ENCODE data around the gene TTYH3. TPM values are rescaled to one million over a fixed set of nuclear protein-coding genes. Genes with fewer than 3 reads are reported as not detected.

The TTYH3 gene
- total RNA-seq, 1 experiment from 2014 or later: 278 TPM

- BruUV-seq (replicated peaks): no TSS peak
- Histone ChIP-seq H3K36me3 (ENCODE audit: control insufficient read depth, insufficient read depth, low read length) (no peaks in the 10 kb centered on the region), H3K27ac (ENCODE audit: low read length) (peak overlapping the region; percentile 96), H3K4me1 (ENCODE audit: control insufficient read depth, insufficient read depth, low read length) (peaks cover 92% of the 10 kb centered on the region), H3K27me3 (ENCODE audit: control insufficient read depth, insufficient read depth, low read length) (no peaks in the 10 kb centered on the region), H3K4me3 (ENCODE audit: low read depth in 2 of 2, low read length in 2 of 2) (peak overlapping the region in 1 of 2 experiments; percentile 29; a peak in 2 of 4 replicates), H3K9me3 (ENCODE audit: control insufficient read depth, insufficient read depth, low read depth, low read length) (no peaks in the 10 kb centered on the region)
- ChIA-PET CTCF (no interaction called here), POLR2A (no interaction called here)
- ATAC-seq (peak; percentile 57), DNase-seq (ENCODE audit: low read depth, low spot score) (no peak)
- intact Hi-C loops (cut with micrococcal nuclease; ENCODE audit: unreplicated experiment) (no loop called here), in situ Hi-C loops (cut with HindIII; ENCODE audit: low pct_unique_long_range_greater_than_20kb, low sequenced_read_pairs) (no loop called here)
- TF ChIP-seq POLR2AphosphoS5 (IDR thresholded peaks at IDR 0.05; ENCODE audit: low read depth, low read length) (no peak), TCF7L2 (IDR thresholded peaks at IDR 0.05; ENCODE audit: low read depth, low read length) (no peak), CTCF (IDR thresholded peaks at IDR 0.05) (no peak), SIN3A (IDR thresholded peaks at IDR 0.05; ENCODE audit: borderline replicate concordance, insufficient read depth, low read depth, low read length) (no peak)
- TF ChIP-seq, protein P1, sequence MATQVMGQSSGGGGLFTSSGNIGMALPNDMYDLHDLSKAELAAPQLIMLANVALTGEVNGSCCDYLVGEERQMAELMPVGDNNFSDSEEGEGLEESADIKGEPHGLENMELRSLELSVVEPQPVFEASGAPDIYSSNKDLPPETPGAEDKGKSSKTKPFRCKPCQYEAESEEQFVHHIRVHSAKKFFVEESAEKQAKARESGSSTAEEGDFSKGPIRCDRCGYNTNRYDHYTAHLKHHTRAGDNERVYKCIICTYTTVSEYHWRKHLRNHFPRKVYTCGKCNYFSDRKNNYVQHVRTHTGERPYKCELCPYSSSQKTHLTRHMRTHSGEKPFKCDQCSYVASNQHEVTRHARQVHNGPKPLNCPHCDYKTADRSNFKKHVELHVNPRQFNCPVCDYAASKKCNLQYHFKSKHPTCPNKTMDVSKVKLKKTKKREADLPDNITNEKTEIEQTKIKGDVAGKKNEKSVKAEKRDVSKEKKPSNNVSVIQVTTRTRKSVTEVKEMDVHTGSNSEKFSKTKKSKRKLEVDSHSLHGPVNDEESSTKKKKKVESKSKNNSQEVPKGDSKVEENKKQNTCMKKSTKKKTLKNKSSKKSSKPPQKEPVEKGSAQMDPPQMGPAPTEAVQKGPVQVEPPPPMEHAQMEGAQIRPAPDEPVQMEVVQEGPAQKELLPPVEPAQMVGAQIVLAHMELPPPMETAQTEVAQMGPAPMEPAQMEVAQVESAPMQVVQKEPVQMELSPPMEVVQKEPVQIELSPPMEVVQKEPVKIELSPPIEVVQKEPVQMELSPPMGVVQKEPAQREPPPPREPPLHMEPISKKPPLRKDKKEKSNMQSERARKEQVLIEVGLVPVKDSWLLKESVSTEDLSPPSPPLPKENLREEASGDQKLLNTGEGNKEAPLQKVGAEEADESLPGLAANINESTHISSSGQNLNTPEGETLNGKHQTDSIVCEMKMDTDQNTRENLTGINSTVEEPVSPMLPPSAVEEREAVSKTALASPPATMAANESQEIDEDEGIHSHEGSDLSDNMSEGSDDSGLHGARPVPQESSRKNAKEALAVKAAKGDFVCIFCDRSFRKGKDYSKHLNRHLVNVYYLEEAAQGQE (IDR thresholded peaks at IDR 0.05; ENCODE audit: insufficient read depth in 1 of 2, low read depth in 2 of 2, low read length in 1 of 2): no peak
Observed at GRCh38 chr7:2640846-2641316, 9.1 kb downstream of the TTYH3 start.

DNA sequence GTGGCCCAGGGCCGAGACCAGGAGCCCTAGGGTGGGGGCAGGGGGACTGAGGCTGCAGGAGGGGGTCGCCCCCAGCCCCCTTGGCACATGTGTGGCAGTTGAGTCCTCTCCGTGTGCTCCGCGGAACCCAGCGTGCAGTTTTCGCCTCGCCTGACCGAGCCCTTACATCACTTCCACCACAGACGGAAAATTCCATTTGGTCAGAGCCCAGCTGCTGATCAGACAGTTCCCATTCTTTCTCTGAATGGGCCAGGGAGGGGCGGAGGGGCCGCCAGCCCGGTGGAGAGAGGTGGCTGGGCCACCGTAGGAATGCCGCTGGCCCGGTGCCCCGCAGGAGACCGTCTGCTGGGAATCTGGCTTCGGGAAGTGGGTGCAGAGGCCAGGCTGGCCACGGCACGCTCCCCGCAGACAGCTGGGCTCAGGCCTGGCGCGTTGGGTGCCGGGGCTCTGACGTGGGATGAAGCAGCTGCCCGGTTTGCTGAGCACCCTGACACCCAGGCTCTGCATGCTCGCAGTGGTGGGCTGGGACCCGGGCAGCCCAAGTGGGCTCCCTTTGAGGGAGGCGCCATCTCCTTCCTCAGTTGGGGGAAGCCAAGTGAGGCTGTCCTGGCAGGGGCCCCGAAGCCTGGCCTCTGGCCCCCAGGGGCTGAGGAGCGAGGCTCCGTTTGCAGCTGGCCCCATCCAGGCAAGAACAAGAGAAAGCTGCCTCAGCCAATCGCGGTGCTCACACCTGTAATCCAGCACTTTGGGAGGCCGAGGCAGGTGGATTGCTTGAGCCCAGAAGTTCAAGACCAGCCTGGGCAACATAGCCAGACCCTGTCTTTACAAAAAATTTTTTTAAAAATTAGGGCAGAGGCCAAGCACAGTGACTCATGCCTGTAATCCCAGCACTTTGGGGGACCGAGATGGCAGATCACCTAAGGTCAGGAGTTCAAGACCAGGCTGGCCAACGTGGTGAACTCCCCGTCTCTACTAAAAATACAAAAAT lies 9.9 kb downstream of the TTYH3 start:
- Histone ChIP-seq H3K36me3 (ENCODE audit: control insufficient read depth, insufficient read depth, low read length) (no peaks in the 10 kb centered on the region), H3K27ac (ENCODE audit: low read length) (peak overlapping the region; percentile 96), H3K4me1 (ENCODE audit: control insufficient read depth, insufficient read depth, low read length) (peaks cover 87% of the 10 kb centered on the region), H3K4me3 (ENCODE audit: low read depth in 2 of 2, low read length in 2 of 2) (peak overlapping the region in 1 of 2 experiments; percentile 29; a peak in 2 of 4 replicates), H3K9me3 (ENCODE audit: control insufficient read depth, insufficient read depth, low read depth, low read length) (no peaks in the 10 kb centered on the region), H3K27me3 (ENCODE audit: control insufficient read depth, insufficient read depth, low read length) (no peaks in the 10 kb centered on the region)
- CTCF ChIA-PET: interaction anchor here (0.6 kb wide), 1 partner anchor 27 kb away, joined by 6 read pairs; no protein-coding TSS in a partner anchor
- no peak for DNase-seq (ENCODE audit: low read depth, low spot score)
- 0 out of 2 replicates have a peak, but pooled peaks have one; percentile 68 for TF ChIP-seq TCF7L2 (IDR thresholded peaks at IDR 0.05; ENCODE audit: low read depth, low read length)
- TF ChIP-seq, protein P1 (IDR thresholded peaks at IDR 0.05; ENCODE audit: insufficient read depth in 1 of 2, low read depth in 2 of 2, low read length in 1 of 2): peak in 1 of 2 experiments; percentile 46; a peak in 1 of 4 replicates
- TF ChIP-seq CTCF (IDR thresholded peaks at IDR 0.05): no peak
- peak; percentile 70; the same call in 1 of the 2 replicates for TF ChIP-seq SIN3A (IDR thresholded peaks at IDR 0.05; ENCODE audit: borderline replicate concordance, insufficient read depth, low read depth, low read length)
- peak; percentile 51 for TF ChIP-seq POLR2AphosphoS5 (IDR thresholded peaks at IDR 0.05; ENCODE audit: low read depth, low read length)
- intact Hi-C loops (cut with micrococcal nuclease; ENCODE audit: unreplicated experiment): no loop called here
- peak; percentile 61 for ATAC-seq
- BruUV-seq (replicated peaks): no TSS peak
- POLR2A ChIA-PET: no interaction called here
- in situ Hi-C loops (cut with HindIII; ENCODE audit: low pct_unique_long_range_greater_than_20kb, low sequenced_read_pairs): no loop called here

Data from Panc1 (cell line).